Parathyroid adenoma (tissue), 2 donors: Measurements from ENCODE around the gene TNFRSF12A.
A peak's percentile ranks its signal among the peaks of the same experiment; 100 is the strongest.

Experiments used
- H2AFZ ChIP-seq: fragments of 300-600 bp; sonication (generic); one replicate; pipeline ENCODE4 v1.7.0; 2017; ENCODE audit warnings: antibody characterized with exemption, mild to moderate bottlenecking
- H3K27ac ChIP-seq: fragments of 300-600 bp; sonication (generic); one replicate; pipeline ENCODE4 v1.7.0; 2017
- H3K27me3 ChIP-seq: fragments of 300-600 bp; sonication (generic); one replicate; pipeline ENCODE4 v1.7.0; 2017; ENCODE audit warnings: low read length; ENCODE audit not compliant: control insufficient read depth, insufficient read depth
- H3K36me3 ChIP-seq: fragments of 300-600 bp; sonication (generic); one replicate; pipeline ENCODE4 v1.7.0; 2017; ENCODE audit warnings: low read length; ENCODE audit not compliant: control insufficient read depth, insufficient read depth
- H3K4me1 ChIP-seq: fragments of 300-600 bp; sonication (generic); one replicate; pipeline ENCODE4 v1.7.0; 2017; ENCODE audit warnings: control low read depth
- H3K4me2 ChIP-seq: fragments of 300-600 bp; sonication (generic); one replicate; pipeline ENCODE4 v1.7.0; 2017; ENCODE audit warnings: low read length
- H3K4me3 ChIP-seq: fragments of 300-600 bp; sonication (generic); one replicate; pipeline ENCODE4 v1.7.0; 2017; ENCODE audit warnings: low read depth, low read length
- H3K79me2 ChIP-seq: fragments of 300-600 bp; sonication (generic); one replicate; pipeline ENCODE4 v1.7.0; 2017; ENCODE audit warnings: control low read depth
- H3K9ac ChIP-seq: fragments of 300-600 bp; sonication (generic); one replicate; pipeline ENCODE4 v1.7.0; 2017; ENCODE audit warnings: mild to moderate bottlenecking
- H3K9me3 ChIP-seq: fragments of 300-600 bp; sonication (generic); one replicate; pipeline ENCODE4 v1.7.0; 2017; ENCODE audit warnings: low read length; ENCODE audit not compliant: control insufficient read depth
- TF ChIP-seq, protein P1 (sequence below): fragments of 300-600 bp; sonication (generic); IDR thresholded peaks from one replicate; pipeline ENCODE4 v1.7.0; 2017; ENCODE audit warnings: antibody characterized with exemption, mild to moderate bottlenecking
- donor health status: primary hyperparathyroidism.

Gene TNFRSF12A

GRCh38 chr16:3046641-3047386, 26.6 kb downstream of the TNFRSF12A start:
- Histone ChIP-seq H3K79me2 (no peaks in the 10 kb centered on the region), H2AFZ (no peak overlapping the region), H3K4me1 (peaks cover 3% of the 10 kb centered on the region), H3K4me3 (no peak overlapping the region), H3K36me3 (no peaks in the 10 kb centered on the region), H3K27me3 (peaks cover 9% of the 10 kb centered on the region), H3K9ac (no peak overlapping the region), H3K27ac (no peak overlapping the region), H3K9me3 (no peaks in the 10 kb centered on the region), H3K4me2 (peak overlapping the region; percentile 17)
- TF ChIP-seq, protein P1, sequence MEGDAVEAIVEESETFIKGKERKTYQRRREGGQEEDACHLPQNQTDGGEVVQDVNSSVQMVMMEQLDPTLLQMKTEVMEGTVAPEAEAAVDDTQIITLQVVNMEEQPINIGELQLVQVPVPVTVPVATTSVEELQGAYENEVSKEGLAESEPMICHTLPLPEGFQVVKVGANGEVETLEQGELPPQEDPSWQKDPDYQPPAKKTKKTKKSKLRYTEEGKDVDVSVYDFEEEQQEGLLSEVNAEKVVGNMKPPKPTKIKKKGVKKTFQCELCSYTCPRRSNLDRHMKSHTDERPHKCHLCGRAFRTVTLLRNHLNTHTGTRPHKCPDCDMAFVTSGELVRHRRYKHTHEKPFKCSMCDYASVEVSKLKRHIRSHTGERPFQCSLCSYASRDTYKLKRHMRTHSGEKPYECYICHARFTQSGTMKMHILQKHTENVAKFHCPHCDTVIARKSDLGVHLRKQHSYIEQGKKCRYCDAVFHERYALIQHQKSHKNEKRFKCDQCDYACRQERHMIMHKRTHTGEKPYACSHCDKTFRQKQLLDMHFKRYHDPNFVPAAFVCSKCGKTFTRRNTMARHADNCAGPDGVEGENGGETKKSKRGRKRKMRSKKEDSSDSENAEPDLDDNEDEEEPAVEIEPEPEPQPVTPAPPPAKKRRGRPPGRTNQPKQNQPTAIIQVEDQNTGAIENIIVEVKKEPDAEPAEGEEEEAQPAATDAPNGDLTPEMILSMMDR = no peak

DNA sequence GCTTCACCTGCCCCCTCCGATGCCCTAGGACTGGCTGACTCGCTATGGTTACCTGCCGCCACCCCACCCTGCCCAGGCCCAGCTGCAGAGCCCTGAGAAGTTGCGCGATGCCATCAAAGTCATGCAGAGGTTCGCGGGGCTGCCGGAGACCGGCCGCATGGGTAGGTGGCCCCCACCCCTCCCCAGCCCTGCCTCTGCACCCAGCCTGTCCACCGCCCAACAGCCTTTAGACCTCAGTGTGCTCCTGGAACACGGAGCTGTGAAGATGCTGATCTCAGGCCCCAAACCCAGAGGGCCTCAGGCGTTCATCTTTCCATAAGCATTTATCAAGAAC, 27.2 kb downstream of the TNFRSF12A start:
- Histone ChIP-seq H3K4me3 (no peak overlapping the region), H2AFZ (no peak overlapping the region), H3K79me2 (no peaks in the 10 kb centered on the region), H3K27me3 (peaks cover 9% of the 10 kb centered on the region), H3K9me3 (no peaks in the 10 kb centered on the region), H3K4me1 (peaks cover 3% of the 10 kb centered on the region), H3K27ac (no peak overlapping the region), H3K4me2 (no peak overlapping the region), H3K36me3 (no peaks in the 10 kb centered on the region), H3K9ac (no peak overlapping the region)
- TF ChIP-seq, protein P1 = no peak

- Histone ChIP-seq H3K9ac (no peak overlapping the region), H3K4me1 (peaks cover 3% of the 10 kb centered on the region), H3K4me2 (no peak overlapping the region), H3K4me3 (no peak overlapping the region), H3K9me3 (no peaks in the 10 kb centered on the region), H3K27me3 (peaks cover 9% of the 10 kb centered on the region), H3K27ac (no peak overlapping the region), H2AFZ (no peak overlapping the region), H3K36me3 (no peaks in the 10 kb centered on the region), H3K79me2 (no peaks in the 10 kb centered on the region)
- TF ChIP-seq, protein P1 = no peak
Observed at GRCh38 chr16:3049921-3050481, 29.8 kb downstream of the TNFRSF12A start.

- Histone ChIP-seq H2AFZ (no peak overlapping the region), H3K4me3 (no peak overlapping the region), H3K36me3 (no peaks in the 10 kb centered on the region), H3K4me1 (peaks cover 3% of the 10 kb centered on the region), H3K9ac (no peak overlapping the region), H3K27me3 (peaks cover 9% of the 10 kb centered on the region), H3K79me2 (no peaks in the 10 kb centered on the region), H3K9me3 (no peaks in the 10 kb centered on the region), H3K4me2 (no peak overlapping the region), H3K27ac (no peak overlapping the region)
- TF ChIP-seq, protein P1 = no peak
Observed at GRCh38 chr16:3050487-3050886, 30.3 kb downstream of the TNFRSF12A start.

GRCh38 chr16:3051009-3051408, 30.8 kb downstream of the TNFRSF12A start:
- peaks cover 3% of the 10 kb centered on the region for H3K4me1 ChIP-seq
- no peak overlapping the region for H3K4me2 ChIP-seq
- TF ChIP-seq, protein P1 = no peak
- no peak overlapping the region for H2AFZ ChIP-seq
- H3K9me3 ChIP-seq = no peaks in the 10 kb centered on the region
- H3K27ac ChIP-seq = no peak overlapping the region
- no peak overlapping the region for H3K9ac ChIP-seq
- H3K4me3 ChIP-seq = no peak overlapping the region
- H3K79me2 ChIP-seq = no peaks in the 10 kb centered on the region
- H3K36me3 ChIP-seq = no peaks in the 10 kb centered on the region
- peaks cover 7% of the 10 kb centered on the region for H3K27me3 ChIP-seq
